H1 (cell line): ENCODE measurements around the gene FOXL1. TPM values are rescaled to one million over a fixed set of nuclear protein-coding genes. Genes with fewer than 3 reads are reported as not detected.

ENCODE experiments used
- BACH1 ChIP-seq: IDR thresholded peaks from 2 replicates; pipeline ENCODE4 v1.6.1; 2012; ENCODE audit warnings: low read length, improper control_type of control experiment
- BCL11A ChIP-seq, 2 experiments: IDR thresholded peaks; one replicate each; pipeline ENCODE4 v1.6.1; 2011; ENCODE audit warnings: low read depth in 2 of 2, low read length in 2 of 2, mild to moderate bottlenecking in 2 of 2
- polyA plus RNA-seq, 7 experiments: library from polyadenylated mRNA; depleted of rRNA in 3 of 7; stranded (reverse) in 5 of 7; unstranded in 2 of 7; fragments of >200 nt in 5 of 7; fragments of 200-250 nt in 2 of 7; gene quantifications; 1 replicate in 5 of 7; 2 replicates in 1 of 7; 4 replicates in 1 of 7; pipeline versions ENCODE4 v1.2.1 to v1.2.3, GENCODE V29; 2011 to 2013; ENCODE audit warnings: missing spikeins in 2 of 7, mixed read lengths in 2 of 7
- total RNA-seq: library from RNA; stranded (reverse); fragmentation: NEBNext Ultra II Directional; extraction: Animal tissue kit (Norgen Biotek cat#: 25700); gene quantifications from 2 replicates; pipeline ENCODE4 v1.2.1, GENCODE V29; 2021
- TF ChIP-seq, protein P1 (sequence below): IDR thresholded peaks from 2 replicates; pipeline ENCODE4 v1.6.1; 2012; ENCODE audit warnings: inconsistent platforms

Gene FOXL1
- total and polyA plus RNA-seq, 2 of the 8 experiments (the other 6 are each of a cell fraction or from before 2014, with no cell fraction given) = 0.03 TPM; not detected in 1

DNA sequence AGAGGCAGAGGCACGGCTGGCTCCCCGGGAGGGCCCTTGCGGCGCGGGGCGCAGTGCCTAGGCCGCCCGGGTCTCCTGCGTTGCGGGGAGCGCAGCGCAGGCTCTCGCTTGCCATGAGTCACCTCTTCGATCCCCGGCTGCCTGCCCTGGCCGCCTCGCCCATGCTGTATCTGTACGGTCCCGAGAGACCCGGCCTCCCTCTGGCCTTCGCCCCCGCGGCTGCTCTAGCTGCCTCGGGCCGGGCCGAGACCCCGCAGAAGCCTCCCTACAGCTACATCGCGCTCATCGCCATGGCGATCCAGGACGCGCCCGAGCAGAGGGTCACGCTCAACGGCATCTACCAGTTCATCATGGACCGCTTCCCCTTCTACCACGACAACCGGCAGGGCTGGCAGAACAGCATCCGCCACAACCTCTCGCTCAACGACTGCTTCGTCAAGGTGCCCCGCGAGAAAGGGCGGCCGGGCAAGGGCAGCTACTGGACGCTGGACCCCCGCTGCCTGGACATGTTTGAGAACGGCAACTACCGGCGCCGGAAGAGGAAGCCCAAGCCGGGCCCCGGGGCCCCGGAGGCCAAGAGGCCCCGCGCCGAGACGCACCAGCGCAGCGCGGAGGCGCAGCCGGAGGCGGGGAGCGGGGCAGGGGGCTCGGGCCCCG lies 390 bp downstream of the FOXL1 start (continued):
- no peak for TF ChIP-seq BCL11A (IDR thresholded peaks at IDR 0.05; ENCODE audit: low read depth in 2 of 2, low read length in 2 of 2)
- no peak for TF ChIP-seq BACH1
- TF ChIP-seq, protein P1, sequence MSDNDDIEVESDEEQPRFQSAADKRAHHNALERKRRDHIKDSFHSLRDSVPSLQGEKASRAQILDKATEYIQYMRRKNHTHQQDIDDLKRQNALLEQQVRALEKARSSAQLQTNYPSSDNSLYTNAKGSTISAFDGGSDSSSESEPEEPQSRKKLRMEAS = 0 out of 2 replicates have a peak, but pooled peaks have one; percentile 11
